NCI-H1417 treated with DMSO at 0.1 percent for 48 hours (cell line): ENCODE data around the gene TBC1D10B.

Experiments used
- DNase-seq: peaks from one replicate; lab custom pipeline; 2025; lab: John Stamatoyannopoulos, UW

Gene TBC1D10B

GRCh38 chr16:30370456-30371247 lies at the start of gene TBC1D10B:
Gene TBC1D10B, minus strand, starts transcription at chr16:30370494. Its CDS starts 311 bp downstream, at chr16:30370183.
- DNase-seq = peak; percentile 99

GRCh38 chr16:30418350-30419181 lies 48.3 kb upstream of the TBC1D10B start:
- DNase-seq = no peak

GRCh38 chr16:30417529-30418349 lies 47.4 kb upstream of the TBC1D10B start:
- DNase-seq = peak; percentile 69

GRCh38 chr16:30416624-30417528 lies 46.6 kb upstream of the TBC1D10B start:
- no peak for DNase-seq

- no peak for DNase-seq
Measured at GRCh38 chr16:30416047-30416603, 45.8 kb upstream of the TBC1D10B start.

GRCh38 chr16:30414159-30414558 lies 43.9 kb upstream of the TBC1D10B start:
- no peak for DNase-seq

- no peak for DNase-seq
Measured at GRCh38 chr16:30413112-30413806, 43.0 kb upstream of the TBC1D10B start.

- DNase-seq = no peak
Measured at GRCh38 chr16:30409125-30410060, 39.1 kb upstream of the TBC1D10B start.

GRCh38 chr16:30407804-30408534 lies 37.7 kb upstream of the TBC1D10B start:
- no peak for DNase-seq

GRCh38 chr16:30407102-30407803 lies 37.0 kb upstream of the TBC1D10B start, which contains the start of gene ZNF771:
Gene ZNF771, plus strand, starts transcription at chr16:30407606. Its CDS starts 448 bp downstream, at chr16:30408054.
- peak; percentile 28 for DNase-seq

- no peak for DNase-seq
Measured at GRCh38 chr16:30406795-30407101, 36.5 kb upstream of the TBC1D10B start.

GRCh38 chr16:30401768-30402425 lies 31.6 kb upstream of the TBC1D10B start:
- DNase-seq = no peak

- no peak for DNase-seq
Measured at GRCh38 chr16:30399435-30400186, 29.3 kb upstream of the TBC1D10B start.

GRCh38 chr16:30398661-30399434 lies 28.6 kb upstream of the TBC1D10B start:
- no peak for DNase-seq

GRCh38 chr16:30397776-30398660 lies 27.7 kb upstream of the TBC1D10B start:
- DNase-seq = no peak
